Left ventricle myocardium inferior (tissue), 1 donor: ENCODE measurements around the gene ANKRD45. TPM values are rescaled to one million over a fixed set of nuclear protein-coding genes. Genes with fewer than 3 reads are reported as not detected.
"Not testable (repeated sequence)": the region's sequence is repeated elsewhere in the genome, so short reads cannot be mapped to it uniquely, and the experiment has no call there.

Experiments
- DNase-seq: peaks from one replicate; pipeline ENCODE4 v3.0.0-alpha.2; 2020
- H3K27ac ChIP-seq: fragments of 200-600 bp; replicated peaks from 2 replicates; pipeline ENCODE4 v1.8.0; 2021
- H3K27me3 ChIP-seq: fragments of 200-600 bp; 2 replicates; pipeline ENCODE4 v1.8.0; 2021; ENCODE audit warnings: low read depth
- H3K36me3 ChIP-seq: fragments of 200-600 bp; 2 replicates; pipeline ENCODE4 v1.8.0; 2021
- H3K4me1 ChIP-seq: fragments of 200-600 bp; 2 replicates; pipeline ENCODE4 v1.8.0; 2021
- H3K4me3 ChIP-seq: fragments of 200-600 bp; 2 replicates; pipeline ENCODE4 v1.8.0; 2021; ENCODE audit warnings: mild to moderate bottlenecking, moderate library complexity
- H3K9me3 ChIP-seq: fragments of 200-600 bp; replicated peaks from 2 replicates; pipeline ENCODE4 v1.8.0; 2021
- CTCF ChIP-seq: fragments of 200-600 bp; IDR thresholded peaks from 2 replicates; pipeline ENCODE4 v1.8.0; 2021; ENCODE audit warnings: antibody characterized with exemption, mild to moderate bottlenecking, borderline replicate concordance
- intact Hi-C: fragments of 100-400 bp; cut with micrococcal nuclease; formaldehyde crosslinking; loops from one replicate; pipeline ENCODE4 v1.11.0; 2022
- total RNA-seq: library from RNA; stranded (reverse); fragmentation: NEBNext Ultra II Directional; extraction: Animal tissue kit (Norgen Biotek cat#: 25700); gene quantifications from one replicate; pipeline ENCODE4 v1.2.1, GENCODE V29; 2021
- donor health status: DM: no; HTN: yes; CAD: no; lungs with severe emphysema.

ANKRD45 gene
- total RNA-seq, 1 donor from 2014 or later, result 0.25 TPM

GRCh38 chr1:173596097-173596825 is 73.4 kb downstream of the ANKRD45 start:
- H3K4me1 ChIP-seq, result no peaks in the 10 kb centered on the region
- H3K4me3 ChIP-seq, result no peak overlapping the region
- intact Hi-C loops, result no loop called here
- DNase-seq, result no peak
- H3K27ac ChIP-seq, result no peak overlapping the region
- peaks cover 3% of the 10 kb centered on the region for H3K36me3 ChIP-seq
- H3K27me3 ChIP-seq, result no peaks in the 10 kb centered on the region
- no peak for TF ChIP-seq CTCF
- H3K9me3 ChIP-seq, result peaks cover 15% of the 10 kb centered on the region

- DNase-seq, H3K27ac ChIP-seq, H3K27me3 ChIP-seq, H3K4me1 ChIP-seq, H3K36me3 ChIP-seq, intact Hi-C loops, H3K4me3 ChIP-seq, H3K9me3 ChIP-seq: not testable (repeated sequence)
These were observed 78.5 kb downstream of the ANKRD45 start for GRCh38 chr1:173591138-173591537.

GRCh38 chr1:173590557-173590956 is 79.1 kb downstream of the ANKRD45 start:
- DNase-seq, result no peak
- no peaks in the 10 kb centered on the region for H3K4me1 ChIP-seq
- no peak for TF ChIP-seq CTCF
- H3K27me3 ChIP-seq, result no peaks in the 10 kb centered on the region
- no peak overlapping the region for H3K27ac ChIP-seq
- intact Hi-C loops, result no loop called here
- H3K4me3 ChIP-seq, result no peak overlapping the region
- no peaks in the 10 kb centered on the region for H3K36me3 ChIP-seq
- H3K9me3 ChIP-seq, result peaks cover under 1% of the 10 kb centered on the region

GRCh38 chr1:173581383-173582079 is 88.1 kb downstream of the ANKRD45 start:
- Histone ChIP-seq H3K4me3 (no peak overlapping the region), H3K4me1 (no peaks in the 10 kb centered on the region), H3K27ac (no peak overlapping the region), H3K9me3 (no peaks in the 10 kb centered on the region), H3K36me3 (no peaks in the 10 kb centered on the region), H3K27me3 (peaks cover 3% of the 10 kb centered on the region)
- no peak for TF ChIP-seq CTCF
- DNase-seq, result no peak
- intact Hi-C loops, result no loop called here

- no peaks in the 10 kb centered on the region for H3K9me3 ChIP-seq
These were observed 89.0 kb downstream of the ANKRD45 start for GRCh38 chr1:173580658-173581057.

More at GRCh38 chr1:173580658-173581057, 89.0 kb downstream of the ANKRD45 start:
- TF ChIP-seq CTCF, result no peak
- DNase-seq, result no peak
- H3K36me3 ChIP-seq, result no peaks in the 10 kb centered on the region
- H3K4me3 ChIP-seq, result no peak overlapping the region
- H3K4me1 ChIP-seq, result no peaks in the 10 kb centered on the region
- H3K27me3 ChIP-seq, result peaks cover 3% of the 10 kb centered on the region
- H3K27ac ChIP-seq, result no peak overlapping the region
- intact Hi-C loops, result no loop called here
